Measurements from ENCODE around the gene ZNRF1. TPM values are rescaled to one million over a fixed set of nuclear protein-coding genes. Genes with fewer than 3 reads are reported as not detected.
A peak's percentile ranks its signal among the peaks of the same experiment; 100 is the strongest.

Gene ZNRF1
- total and polyA plus RNA-seq, 2 of the 4 experiments (the other 2 are of a cell fraction) = 8.2 to 20.7 TPM

GRCh38 chr16:75099075-75099667, 100.3 kb downstream of the ZNRF1 start:
- Histone ChIP-seq H4K20me1 (ENCODE audit: insufficient read depth, low read length) (no peaks in the 10 kb centered on the region), H4K8ac (ENCODE audit: low read depth in 2 of 2, low read length in 2 of 2) (peak overlapping the region in 1 of 2 experiments; percentile 64; a peak in 2 of 4 replicates), H2AK9ac (replicated peaks; ENCODE audit: low read depth, low read length, poor library complexity) (peak overlapping the region; percentile 74), H3K18ac (ENCODE audit: low read depth, low read length) (no peak overlapping the region), H3K27ac (ENCODE audit: insufficient read depth, low read length) (no peak overlapping the region), H2BK15ac (ENCODE audit: low read depth, low read length) (no peak overlapping the region), H3K27me3 (ENCODE audit: control insufficient read depth, insufficient read depth, low read length) (no peaks in the 10 kb centered on the region), H2AK5ac (ENCODE audit: low read depth, low read length) (0 out of 2 replicates have a peak overlapping the region, but pooled peaks have one; percentile 59), H2BK120ac (ENCODE audit: low read depth, low read length) (no peak overlapping the region), H4K91ac (ENCODE audit: insufficient read depth, low read depth, low read length) (no peak overlapping the region), H3K36me3 (ENCODE audit: control insufficient read depth, insufficient read depth, low read length) (peaks cover 10% of the 10 kb centered on the region; the same call in 1 of the 2 replicates), H2AFZ (replicated peaks; ENCODE audit: low read length, poor library complexity) (no peak overlapping the region), H3K9ac (ENCODE audit: low read depth, low read length) (no peak overlapping the region), H3K4me3 (ENCODE audit: insufficient read depth, low read depth, low read length) (no peak overlapping the region), H3K23ac (ENCODE audit: low read depth, low read length) (no peak overlapping the region), H3K14ac (replicated peaks; ENCODE audit: low read depth, low read length) (0 out of 2 replicates have a peak overlapping the region, but pooled peaks have one; percentile 53), H3K4me1 (ENCODE audit: control insufficient read depth, insufficient read depth, low read length) (peaks cover 10% of the 10 kb centered on the region; the same call in 1 of the 2 replicates), H3K9me1 (ENCODE audit: insufficient read depth, low read length) (peaks cover 19% of the 10 kb centered on the region), H3K4ac (ENCODE audit: low read depth, low read length) (0 out of 2 replicates have a peak overlapping the region, but pooled peaks have one; percentile 12), H3K9me3 (ENCODE audit: control insufficient read depth, insufficient read depth, low read length) (no peaks in the 10 kb centered on the region), H3K56ac (ENCODE audit: extremely low read depth, insufficient read depth, low read length) (no peak overlapping the region), H3K79me1 (ENCODE audit: low read depth in 1 of 2, low read length in 2 of 2) (peaks cover 10 to 34% of the 10 kb centered on the region in 2 experiments), H2BK5ac (ENCODE audit: low read depth, low read length, poor library complexity, severe bottlenecking) (no peak overlapping the region), H3K4me2 (ENCODE audit: low read depth, low read length) (no peak overlapping the region), H2BK20ac (ENCODE audit: low read depth, low read length) (no peak overlapping the region), H4K5ac (ENCODE audit: low read depth, low read length) (no peak overlapping the region)
- ATAC-seq (ENCODE audit: low read depth) (no peak), DNase-seq (no peak)
- BruUV-seq (replicated peaks) = no TSS peak
- dilution Hi-C loops (cut with HindIII; ENCODE audit: low sequenced_read_pairs, unreplicated experiment) (no loop called here), intact Hi-C loops (cut with micrococcal nuclease) (no loop called here), in situ Hi-C loops (cut with MboI; ENCODE audit: low sequenced_read_pairs) (no loop called here)
- ChIA-PET CTCF (no interaction called here), POLR2A (ENCODE audit: unreplicated experiment) (interaction anchor here (0.7 kb wide), 1 partner anchor 112 kb away, joined by 4 read pairs; no protein-coding TSS in a partner anchor)
- TF ChIP-seq RFX5 (IDR thresholded peaks at IDR 0.05; ENCODE audit: low read depth, low read length) = no peak
- 76% methylated on average over 3 of the region's 8 CpGs; no CpG with 5 or more reads in 1 of the 2 experiments for WGBS, 2 experiments (ENCODE audit: extremely low coverage in 2 of 2, insufficient read length in 1 of 2)
